ENCODE measurements around the gene UGT1A9. TPM values are rescaled to one million over a fixed set of nuclear protein-coding genes. Genes with fewer than 3 reads are reported as not detected.

Gene UGT1A9
- total RNA-seq: under 0.01 TPM in 1 of 2 replicates, not detected in the other

GRCh38 chr2:233671290-233672161 is at the start of gene UGT1A9:
TSS of gene UGT1A9 (plus strand) at chr2:233671898. CDS start at chr2:233671935, 37 bp downstream.

GRCh38 chr2:233636306-233636705 is 35.4 kb upstream of the UGT1A9 start, which contains the start of gene UGT1A10:
TSS of gene UGT1A10 (plus strand) at chr2:233636448. CDS start at chr2:233636523, 75 bp downstream.

GRCh38 chr2:233681521-233682099 is 9.9 kb downstream of the UGT1A9 start, which contains the start of gene UGT1A7:
TSS of gene UGT1A7 (plus strand) at chr2:233681901. CDS start at chr2:233681938, 37 bp downstream.

GRCh38 chr2:233692648-233693047 is 20.9 kb downstream of the UGT1A9 start, which contains the start of gene UGT1A6:
TSS of gene UGT1A6 (plus strand) at chr2:233692890. CDS start at chr2:233693005, 115 bp downstream.

GRCh38 chr2:233712611-233713261 is 41.0 kb downstream of the UGT1A9 start, which contains the start of gene UGT1A5:
TSS of gene UGT1A5 (plus strand) at chr2:233712907. CDS start at chr2:233712992, 85 bp downstream.

GRCh38 chr2:233718552-233718951 is 46.9 kb downstream of the UGT1A9 start, which contains the start of gene UGT1A4:
TSS of gene UGT1A4 (plus strand) at chr2:233718736. CDS start at chr2:233718821, 85 bp downstream.

GRCh38 chr2:233728723-233729301 is 57.1 kb downstream of the UGT1A9 start, which contains the start of gene UGT1A3:
TSS of gene UGT1A3 (plus strand) at chr2:233729042. CDS start at chr2:233729127, 85 bp downstream.

GRCh38 chr2:233760043-233760442 is 88.3 kb downstream of the UGT1A9 start, which contains the start of gene UGT1A1:
TSS of gene UGT1A1 (plus strand) at chr2:233760270. CDS start at chr2:233760288, 18 bp downstream.

GRCh38 chr2:233778030-233778429 is 106.3 kb downstream of the UGT1A9 start, which contains the start of gene MROH2A:
TSS of gene MROH2A (plus strand) at chr2:233778330. CDS start at chr2:233779359, 1,029 bp downstream.

Other genes with a start within 250 kb of the UGT1A9 start
- 38.1 TPM in 2 replicates for gene USP40, start 105.1 kb upstream of the UGT1A9 start, total RNA-seq
- 0.37 and 0.71 TPM in 2 replicates for gene UGT1A8, start 54.3 kb upstream of the UGT1A9 start, total RNA-seq
- gene UGT1A10, start 35.5 kb upstream of the UGT1A9 start, total RNA-seq: 0.43 and 0.83 TPM in 2 replicates
- 0.28 and 0.46 TPM in 2 replicates for gene UGT1A7, start 10.0 kb downstream of the UGT1A9 start, total RNA-seq
- gene UGT1A6, start 21.0 kb downstream of the UGT1A9 start, total RNA-seq: 0.09 and 0.28 TPM in 2 replicates
- not detected in 2 replicates for gene UGT1A5, start 41.0 kb downstream of the UGT1A9 start, total RNA-seq
- not detected in 2 replicates for gene UGT1A4, start 46.8 kb downstream of the UGT1A9 start, total RNA-seq
- gene UGT1A3, start 57.1 kb downstream of the UGT1A9 start, total RNA-seq: not detected in 2 replicates
- gene UGT1A1, start 88.4 kb downstream of the UGT1A9 start, total RNA-seq: not detected in 2 replicates
- under 0.01 and 0.14 TPM in 2 replicates for gene MROH2A, start 106.4 kb downstream of the UGT1A9 start, total RNA-seq
- 1.9 and 2.4 TPM in 2 replicates for gene HJURP, start 182.6 kb downstream of the UGT1A9 start, total RNA-seq
- under 0.01 TPM in 1 of 2 replicates, not detected in the other for gene TRPM8, start 245.5 kb downstream of the UGT1A9 start, total RNA-seq

Measured in smooth muscle cell of bladder (primary cell).